Ramos (cell line): ENCODE data around the gene LRRC59.
"Not testable (repeated sequence)": the region's sequence is repeated elsewhere in the genome, so short reads cannot be mapped to it uniquely, and the experiment has no call there.

ENCODE experiments used
- in situ Hi-C: fragments of 300-500 bp; cut with MboI; formaldehyde crosslinking; loops from one replicate; pipeline ENCODE4 v1.14.3; 2022; ENCODE audit warnings: low sequenced_read_pairs; ENCODE audit not compliant: unreplicated experiment

Gene LRRC59

DNA sequence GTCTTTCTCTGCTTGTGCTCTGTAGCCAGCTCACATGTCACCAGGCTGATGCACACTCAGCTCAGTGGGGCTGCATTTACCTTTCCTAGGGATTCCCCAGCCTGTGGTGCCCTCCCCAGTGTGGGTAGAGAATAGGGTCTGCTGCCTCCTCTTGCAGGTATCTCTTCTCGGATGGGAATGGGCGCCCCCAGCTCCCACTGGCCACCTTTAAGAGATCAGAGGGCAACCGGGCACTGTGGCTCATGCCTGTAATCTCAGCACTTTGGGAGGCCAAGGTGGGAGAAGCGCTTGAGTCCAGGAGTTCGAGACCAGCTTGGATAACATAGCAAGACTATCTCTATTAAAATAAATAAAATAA is 48.1 kb downstream of the LRRC59 start:
- in situ Hi-C loops, result no loop called here

- in situ Hi-C loops, result no loop called here
Measured at GRCh38 chr17:50348522-50349242, 48.6 kb downstream of the LRRC59 start.

GRCh38 chr17:50347894-50348291 is 49.4 kb downstream of the LRRC59 start:
- in situ Hi-C loops, result no loop called here

DNA sequence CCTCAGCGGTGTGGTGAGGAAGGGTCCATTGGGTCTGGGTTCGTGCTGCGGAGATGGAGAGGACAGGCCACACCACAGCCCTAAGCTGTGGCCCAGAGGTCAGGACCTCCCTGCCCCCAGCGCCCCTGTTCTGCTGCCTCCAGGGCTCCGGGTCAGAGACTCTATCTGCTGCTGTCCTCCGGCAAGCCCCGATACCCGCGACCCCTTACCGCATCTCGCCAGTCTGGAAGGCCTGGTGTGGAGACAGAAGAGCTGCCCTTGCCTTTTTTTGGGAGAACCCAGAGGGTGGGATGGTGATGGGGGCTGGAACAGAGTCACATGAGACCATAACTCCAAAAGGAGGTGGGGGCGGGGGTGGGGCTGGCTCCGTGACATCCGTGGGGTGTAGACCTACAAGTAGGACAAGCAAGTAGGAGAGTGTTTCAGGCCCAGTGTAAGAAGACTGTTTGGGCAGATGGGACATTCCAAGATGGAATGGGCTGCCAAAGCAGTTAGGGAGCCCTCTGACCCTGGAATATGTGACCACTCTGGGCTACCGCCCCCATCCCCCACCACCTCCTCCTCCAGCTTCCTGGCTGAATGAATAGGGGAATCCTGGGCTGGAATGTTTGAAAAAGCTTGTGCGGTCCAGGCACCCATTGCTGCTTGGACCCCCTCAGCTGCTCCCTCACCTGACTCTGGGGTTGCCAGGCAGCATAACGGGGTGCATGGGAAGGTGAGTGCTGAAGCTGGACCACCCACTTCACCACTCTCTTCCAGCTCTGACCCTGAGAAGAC is 50.0 kb downstream of the LRRC59 start:
- in situ Hi-C loops, result no loop called here

GRCh38 chr17:50346313-50347116 is 50.8 kb downstream of the LRRC59 start:
- in situ Hi-C loops, result no loop called here

DNA sequence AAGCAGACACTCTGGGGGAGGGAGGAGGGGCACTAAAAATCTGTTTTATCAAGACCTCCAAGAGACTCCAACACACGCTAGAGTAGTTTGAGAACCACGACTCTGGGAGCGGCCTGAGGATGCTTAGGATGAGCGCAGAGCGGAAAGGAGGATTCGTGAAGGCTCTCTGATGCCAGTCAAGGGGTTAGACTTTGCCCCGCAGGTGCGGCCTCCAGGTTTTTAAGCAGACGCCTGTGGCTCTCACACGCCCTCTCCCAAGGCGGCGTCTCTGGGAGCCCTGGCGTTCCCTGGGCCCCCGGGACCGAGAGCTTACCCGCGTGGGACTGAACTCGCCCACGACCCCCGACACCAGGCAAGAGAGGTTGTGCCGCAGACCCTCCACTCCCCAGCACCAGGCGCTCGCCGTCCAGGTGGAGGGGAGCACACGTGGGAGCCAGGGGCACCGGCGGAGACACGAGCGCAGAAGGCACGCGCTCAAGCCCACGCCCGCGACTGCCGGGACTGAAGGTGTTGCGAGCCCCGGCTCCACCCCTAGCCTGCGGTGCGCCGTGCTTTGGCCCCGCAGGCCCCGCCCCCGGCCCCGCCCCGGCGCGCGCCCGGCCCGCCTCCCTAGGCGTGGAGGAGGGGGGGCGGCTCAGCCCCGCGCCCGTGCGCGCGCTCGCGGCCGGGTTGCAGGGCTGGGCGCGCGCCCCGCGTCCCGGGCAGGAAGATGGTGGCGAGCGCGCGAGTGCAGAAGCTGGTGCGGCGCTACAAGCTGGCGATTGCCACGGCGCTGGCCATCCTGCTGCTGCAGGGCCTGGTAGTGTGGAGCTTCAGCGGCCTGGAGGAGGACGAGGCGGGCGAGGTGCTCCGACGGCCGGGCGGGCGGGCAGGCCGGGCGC is 51.7 kb downstream of the LRRC59 start, which contains the start of gene XYLT2:
Gene XYLT2 (plus strand): TSS at position 695 of the 881 bp plus-strand sequence. CDS start 15 bp downstream, at position 710.
- in situ Hi-C loops, result no loop called here

DNA sequence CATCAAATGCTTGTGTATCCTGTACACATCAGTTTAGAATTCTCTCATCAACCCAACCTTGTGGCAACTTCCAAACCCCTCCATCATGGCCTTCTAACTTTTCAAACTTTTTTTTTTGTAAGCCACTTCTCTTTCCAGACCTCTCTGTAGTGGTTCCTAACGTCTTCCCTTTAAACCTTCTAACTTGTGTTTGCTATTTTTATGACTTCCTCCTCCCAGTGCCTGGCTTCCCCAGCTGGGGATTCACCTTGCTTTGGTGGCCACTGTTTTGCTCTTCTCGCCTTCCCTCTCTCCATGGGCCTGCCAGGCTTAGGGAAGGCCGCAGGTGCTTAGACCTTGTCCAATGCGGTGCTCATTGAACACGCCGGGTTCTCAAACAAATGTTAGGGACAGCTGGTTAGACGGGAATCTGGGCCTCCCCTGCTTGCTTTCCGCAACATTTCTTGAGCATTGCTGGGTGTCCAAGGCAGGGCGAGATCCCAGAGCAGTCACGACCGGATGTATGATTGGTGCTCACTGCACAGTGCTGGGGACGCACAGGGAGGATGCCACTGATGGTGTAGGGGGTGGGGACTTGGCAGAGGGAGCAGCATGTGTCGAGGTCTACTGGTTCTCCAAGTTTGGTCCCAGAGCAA is 52.5 kb downstream of the LRRC59 start:
- in situ Hi-C loops, result no loop called here

DNA sequence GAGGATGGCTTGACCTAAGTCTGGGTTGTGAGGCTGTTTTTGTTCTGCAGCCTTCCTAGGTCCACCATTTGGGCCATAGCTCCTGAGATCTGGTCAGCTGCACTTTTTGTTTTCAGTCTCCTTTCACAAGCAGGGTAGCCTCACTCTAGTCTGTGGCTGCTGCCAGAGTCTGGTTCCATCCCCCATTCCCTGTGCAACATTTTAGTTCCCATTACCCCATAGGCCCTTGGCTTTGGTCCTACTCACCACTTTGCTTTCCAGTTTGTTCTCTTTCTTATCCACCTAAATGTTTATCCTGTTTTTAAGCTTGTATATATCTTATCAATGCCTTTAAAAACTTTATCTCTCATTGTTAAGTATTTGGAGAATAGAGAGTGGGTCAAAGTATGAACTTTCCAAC is 57.9 kb downstream of the LRRC59 start:
- in situ Hi-C loops, result no loop called here

DNA sequence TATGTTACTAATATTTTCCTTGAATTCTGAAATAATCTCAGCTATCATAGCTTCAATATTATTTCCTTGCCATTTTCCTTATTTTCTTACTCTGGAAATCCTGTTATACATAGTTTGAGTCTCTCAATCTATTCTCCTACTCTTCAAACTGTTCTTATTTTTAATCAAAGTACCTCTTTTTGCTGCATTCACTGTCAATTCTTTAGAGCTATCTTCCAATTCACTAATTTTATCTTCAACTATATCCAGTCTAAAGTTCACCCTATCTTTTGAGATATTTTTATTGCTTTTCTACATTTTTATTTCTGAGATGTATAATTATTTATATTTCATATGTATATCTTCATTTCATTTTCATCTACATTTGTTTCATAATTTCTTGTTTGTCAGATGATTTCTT is 58.7 kb downstream of the LRRC59 start:
- in situ Hi-C loops, result no loop called here

- in situ Hi-C loops, result no loop called here
Measured at GRCh38 chr17:50337956-50338355, 59.4 kb downstream of the LRRC59 start.

DNA sequence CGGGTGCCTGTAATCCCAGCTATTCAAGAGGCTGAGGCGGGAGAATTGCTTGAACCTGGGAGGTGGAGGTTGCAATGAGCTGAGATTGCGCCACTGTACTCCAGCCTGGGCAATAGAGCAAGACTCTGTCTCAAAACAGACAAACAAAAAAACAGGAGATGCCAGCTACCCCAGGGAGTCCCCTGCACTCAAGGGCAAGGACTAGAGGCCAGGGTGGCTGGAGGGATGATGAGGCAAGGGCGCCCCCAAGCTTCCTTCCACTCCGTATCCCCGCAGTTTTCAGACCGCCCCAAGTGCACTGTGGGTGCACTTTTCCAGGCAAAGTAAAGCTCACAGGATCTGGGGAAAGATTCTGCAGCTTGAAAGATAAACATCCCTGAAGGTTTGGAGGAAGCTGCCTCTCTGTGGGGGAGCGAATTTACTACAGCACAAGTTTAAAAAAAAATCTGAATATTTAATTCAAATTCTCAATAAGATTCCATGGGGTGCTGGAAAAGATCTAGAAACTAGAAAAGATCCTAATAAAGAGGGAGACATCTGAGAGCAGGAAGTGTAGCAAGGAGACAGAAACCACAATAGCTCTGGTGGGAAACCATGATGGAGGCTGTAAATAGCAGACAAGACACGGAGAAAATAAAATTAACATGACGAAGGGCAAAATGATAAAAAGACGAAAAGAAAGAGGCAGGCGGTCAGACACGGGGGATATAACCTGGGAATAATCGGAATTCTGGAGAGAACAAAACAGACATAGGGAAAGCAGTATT is 63.8 kb downstream of the LRRC59 start:
- in situ Hi-C loops, result not testable (repeated sequence)

- in situ Hi-C loops, result no loop called here
Measured at GRCh38 chr17:50332196-50332595, 65.1 kb downstream of the LRRC59 start.
